Stimulated activated CD4-positive, alpha-beta T cell treated with anti-CD3 and anti-CD28 coated beads, TNF-alpha, amount 100 ng/mL, for 48 hours (primary cell): ENCODE data around the gene PTRHD1.

ENCODE experiments used
- DNase-seq, 3 donors: peaks; one replicate each; pipeline ENCODE4 v3.0.0-alpha.2; 2020; ENCODE audit warnings: low read depth in 3 of 3

PTRHD1 gene

DNA sequence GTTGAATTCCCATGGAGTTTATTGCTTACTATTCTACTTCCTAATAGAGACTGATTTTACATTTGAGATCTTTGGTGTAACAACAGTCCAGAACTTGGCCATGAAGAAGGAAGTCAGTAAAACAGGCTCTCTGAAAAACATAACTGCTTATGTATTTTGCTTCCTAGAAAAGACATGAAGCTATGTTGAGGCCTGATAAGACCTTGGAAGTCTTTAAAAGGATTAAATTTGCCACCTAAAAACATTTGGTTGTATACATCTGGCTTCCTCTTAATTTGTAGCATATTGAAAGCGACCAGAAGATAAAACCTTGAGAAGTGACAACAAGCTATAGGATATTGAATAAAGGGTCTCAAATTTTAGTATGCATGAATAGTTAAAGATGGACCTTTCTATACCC, 36.4 kb downstream of the PTRHD1 start:
- no peak for DNase-seq

DNA sequence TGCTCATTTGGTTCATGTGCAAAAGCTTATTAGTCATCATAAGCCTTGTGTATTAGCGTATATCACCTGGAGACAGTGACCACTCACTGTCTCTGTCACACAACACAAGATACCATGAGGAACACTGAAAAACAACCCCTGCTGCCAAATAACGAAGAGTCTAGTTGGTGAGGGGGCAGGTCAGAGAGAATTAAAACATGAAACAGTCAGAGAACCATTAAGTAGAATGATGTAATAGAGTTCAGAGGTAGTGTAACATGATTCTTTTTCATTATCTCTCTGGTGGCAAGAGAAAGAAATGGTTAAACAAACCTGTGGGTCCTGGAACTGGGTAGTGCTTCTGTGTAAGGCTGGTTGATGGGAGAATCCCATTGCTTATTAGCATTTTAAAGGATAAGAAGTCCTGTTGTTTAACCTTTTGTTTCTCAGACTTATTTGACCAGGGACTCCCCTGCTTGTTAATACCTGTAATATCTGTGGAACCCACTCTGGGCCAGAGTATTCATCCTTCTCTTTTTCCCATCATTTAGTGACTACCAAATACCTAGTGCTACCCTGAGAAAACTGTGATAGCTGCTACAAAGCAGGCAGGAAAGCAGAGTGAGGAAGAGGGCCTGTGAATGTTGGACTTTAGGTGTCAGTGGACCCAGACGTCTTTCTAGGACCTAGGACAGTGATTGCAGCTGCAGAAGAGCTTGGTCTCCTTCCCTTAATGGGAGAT, 38.0 kb downstream of the PTRHD1 start:
- no peak for DNase-seq

- no peak for DNase-seq
These were observed 44.0 kb downstream of the PTRHD1 start for GRCh38 chr2:24749069-24749691.

DNA sequence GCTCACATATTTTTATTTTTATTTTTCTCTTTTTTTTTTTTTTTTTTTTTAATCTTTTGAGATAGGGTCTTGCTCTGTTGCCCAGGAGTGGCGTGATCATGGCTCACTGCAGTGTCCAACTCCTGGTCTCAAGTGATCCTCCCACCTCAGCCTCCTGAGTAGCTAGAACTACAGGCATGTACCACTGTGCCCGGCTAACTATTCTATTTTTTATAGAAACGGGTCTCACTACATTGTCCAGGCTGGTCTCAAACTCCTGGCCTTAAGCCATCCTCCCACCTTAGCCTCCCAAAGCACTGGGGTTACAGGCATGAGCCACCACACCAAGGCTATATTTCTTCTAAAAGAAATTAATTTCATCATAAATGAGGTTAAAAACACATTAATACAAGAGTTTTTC, 45.9 kb downstream of the PTRHD1 start:
- no peak for DNase-seq

GRCh38 chr2:24745825-24746224, 47.4 kb downstream of the PTRHD1 start:
- no peak for DNase-seq

DNA sequence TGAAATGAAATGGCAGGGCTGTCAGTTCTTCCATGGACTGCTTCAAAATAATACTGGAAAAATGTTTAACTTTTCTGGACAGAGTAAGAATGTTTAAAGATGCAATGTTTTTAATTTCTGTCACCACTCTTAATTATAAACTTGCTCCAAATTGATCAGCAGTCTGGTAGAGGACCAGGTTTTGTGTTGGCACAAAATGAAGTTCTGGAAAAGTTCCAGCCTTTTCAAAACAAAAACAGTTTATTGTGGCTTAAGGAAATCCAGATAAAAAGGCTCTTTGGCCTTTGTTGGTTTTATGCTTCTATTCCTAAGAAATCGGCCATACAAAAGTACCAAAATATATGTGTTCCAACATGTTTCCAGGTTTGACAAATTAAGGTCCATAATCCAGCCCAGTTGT, 48.8 kb downstream of the PTRHD1 start:
- no peak for DNase-seq

DNA sequence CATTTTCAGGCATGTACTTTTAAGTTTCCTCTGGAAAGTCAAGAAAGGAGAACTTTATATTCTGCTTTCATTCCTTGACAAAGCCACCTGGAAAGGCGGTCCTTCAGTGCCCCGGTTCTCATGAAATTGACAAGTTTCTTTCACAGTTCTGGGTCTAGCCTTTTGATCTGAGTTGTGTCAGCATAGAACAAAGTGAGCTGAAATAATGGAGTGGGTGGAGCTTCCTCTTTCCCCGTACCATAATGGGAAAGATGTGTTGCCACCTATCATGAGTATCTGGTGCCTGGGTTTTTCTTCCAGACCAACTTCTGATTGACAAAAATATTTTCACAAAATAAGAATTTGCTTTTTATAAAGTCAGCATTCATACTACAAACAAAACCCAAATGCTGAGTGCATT, 49.3 kb downstream of the PTRHD1 start:
- DNase-seq, result no peak

DNA sequence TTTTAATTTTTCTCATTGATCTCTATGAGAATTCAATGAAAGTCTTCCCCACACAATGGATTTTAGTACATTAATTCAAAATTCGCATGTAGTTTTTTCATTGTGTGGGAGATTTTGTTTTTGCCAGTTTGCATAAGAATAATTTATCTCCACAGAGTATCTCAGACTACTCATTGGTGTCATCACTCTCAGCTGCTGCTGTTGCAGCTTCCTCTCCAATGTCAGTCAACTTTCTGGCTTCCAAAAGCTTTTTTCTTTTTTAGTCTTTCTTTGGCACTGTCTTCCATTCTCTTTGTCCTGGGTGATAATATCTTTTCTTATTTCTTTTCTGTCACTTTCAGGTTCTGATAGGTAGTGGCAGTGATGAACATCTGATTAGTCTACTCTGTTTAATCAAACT, 50.5 kb downstream of the PTRHD1 start:
- no peak for DNase-seq

- DNase-seq, result no peak
These were observed 53.0 kb downstream of the PTRHD1 start for GRCh38 chr2:24740142-24740541.
